ENCODE data around the gene ADRA2A. TPM values are rescaled to one million over a fixed set of nuclear protein-coding genes. Genes with fewer than 3 reads are reported as not detected.

ADRA2A gene
- polyA plus RNA-seq, 1 donor: 2.9 TPM

GRCh38 chr10:111130471-111130870 lies 53.6 kb downstream of the ADRA2A start:
- no peak for DNase-seq

Other genes starting within 250 kb of the ADRA2A start
- gene PDCD4, start 205.1 kb upstream of the ADRA2A start, polyA plus RNA-seq (ENCODE audit: insufficient read length): 263 TPM
- gene BBIP1, start 157.8 kb upstream of the ADRA2A start, polyA plus RNA-seq (ENCODE audit: insufficient read length): 69.0 TPM
- 40.6 TPM for gene SHOC2, start 157.4 kb upstream of the ADRA2A start, polyA plus RNA-seq (ENCODE audit: insufficient read length)